Transverse colon (tissue), 4 donors: Measurements from ENCODE around the gene MED13. TPM values are rescaled to one million over a fixed set of nuclear protein-coding genes. Genes with fewer than 3 reads are reported as not detected.
"Not testable (repeated sequence)": the region's sequence is repeated elsewhere in the genome, so short reads cannot be mapped to it uniquely, and the experiment has no call there.

Experiments used
- DNase-seq: peaks from one replicate; pipeline ENCODE4 v3.0.0-alpha.2; 2019
- H3K27ac ChIP-seq, 4 donors: fragments of 200-600 bp; sonication (generic); 2 replicates each; pipeline ENCODE4 v1.5.1; 2016 to 2018; ENCODE audit warnings: inconsistent platforms in 4 of 4
- H3K27me3 ChIP-seq: fragments of 200-600 bp; sonication (generic); 2 replicates; pipeline ENCODE4 v1.5.1; 2017; ENCODE audit warnings: inconsistent platforms
- H3K36me3 ChIP-seq, 4 donors: fragments of 200-600 bp; sonication (generic); 2 replicates each; pipeline ENCODE4 v1.5.1; 2017 to 2019; ENCODE audit warnings: inconsistent platforms in 4 of 4
- H3K4me1 ChIP-seq, 4 donors: fragments of 200-600 bp; sonication (generic); 2 replicates each; pipeline ENCODE4 v1.5.1; 2017 to 2020; ENCODE audit warnings: inconsistent platforms in 4 of 4
- H3K4me3 ChIP-seq, 4 donors: fragments of 200-600 bp; sonication (generic); 1 replicate in 1 of 4; 2 replicates in 3 of 4; pipeline versions ENCODE4 v1.5.1 to v1.6.1; 2017 to 2019; ENCODE audit warnings: inconsistent platforms in 4 of 4
- H3K9me3 ChIP-seq, 2 donors: fragments of 200-600 bp; sonication (generic); 2 replicates each; pipeline ENCODE4 v1.5.1; 2017 to 2019; ENCODE audit warnings: inconsistent platforms in 2 of 2
- CTCF ChIP-seq, 5 experiments: fragments of 200-600 bp in 3 of 5; fragments of 450-650 bp in 2 of 5; sonication (generic) in 3 of 5; IDR thresholded peaks; 1 replicate in 2 of 5; 2 replicates in 3 of 5; pipeline ENCODE4 v1.5.1; 2016 to 2017; ENCODE audit warnings: antibody characterized with exemption in 5 of 5, inconsistent platforms in 3 of 5, mild to moderate bottlenecking in 2 of 5, moderate library complexity in 1 of 5
- EP300 ChIP-seq: sonication (generic); formaldehyde crosslinking; IDR thresholded peaks from one replicate; pipeline ENCODE4 v1.6.1; 2017; ENCODE audit warnings: antibody characterized with exemption, low read depth
- POLR2A ChIP-seq: fragments of 450-650 bp; IDR thresholded peaks from one replicate; pipeline ENCODE4 v1.6.1; 2016; ENCODE audit warnings: antibody characterized with exemption, mild to moderate bottlenecking, moderate library complexity
- POLR2AphosphoS5 ChIP-seq, 3 donors: sonication (generic); formaldehyde crosslinking; IDR thresholded peaks; one replicate each; pipeline ENCODE4 v1.6.1; 2016; ENCODE audit warnings: antibody characterized with exemption in 3 of 3
- WGBS, 2 donors: methylation state at CpG; one replicate each; pipeline ENCODE4 v1.1.5; 2018; ENCODE audit warnings: low coverage in 1 of 2; 5-methylcytosine and 5-hydroxymethylcytosine counted together
- in situ Hi-C, 4 donors: fragments of 200-750 bp; cut with MboI; loops; one replicate each; pipeline versions ENCODE4 v1.15.0 to v1.15.1; 2017; ENCODE audit warnings: low sequenced_read_pairs in 3 of 4, low pct_ligation_motif_present in 1 of 4, low pct_unique_long_range_greater_than_20kb in 1 of 4
- intact Hi-C: fragments of 100-400 bp; cut with DNase I; formaldehyde crosslinking; loops from one replicate; pipeline ENCODE4 v1.15.1; 2023; ENCODE audit warnings: low total_unique reads
- total RNA-seq, 4 donors: library from RNA; depleted of rRNA; stranded (reverse); fragments of >200 nt; gene quantifications; one replicate each; pipeline ENCODE4 v1.1.0, GENCODE V29; 2016

MED13 gene
- total RNA-seq, 4 donors from 2014 or later: 75.0 to 131 (median 105) TPM

DNA sequence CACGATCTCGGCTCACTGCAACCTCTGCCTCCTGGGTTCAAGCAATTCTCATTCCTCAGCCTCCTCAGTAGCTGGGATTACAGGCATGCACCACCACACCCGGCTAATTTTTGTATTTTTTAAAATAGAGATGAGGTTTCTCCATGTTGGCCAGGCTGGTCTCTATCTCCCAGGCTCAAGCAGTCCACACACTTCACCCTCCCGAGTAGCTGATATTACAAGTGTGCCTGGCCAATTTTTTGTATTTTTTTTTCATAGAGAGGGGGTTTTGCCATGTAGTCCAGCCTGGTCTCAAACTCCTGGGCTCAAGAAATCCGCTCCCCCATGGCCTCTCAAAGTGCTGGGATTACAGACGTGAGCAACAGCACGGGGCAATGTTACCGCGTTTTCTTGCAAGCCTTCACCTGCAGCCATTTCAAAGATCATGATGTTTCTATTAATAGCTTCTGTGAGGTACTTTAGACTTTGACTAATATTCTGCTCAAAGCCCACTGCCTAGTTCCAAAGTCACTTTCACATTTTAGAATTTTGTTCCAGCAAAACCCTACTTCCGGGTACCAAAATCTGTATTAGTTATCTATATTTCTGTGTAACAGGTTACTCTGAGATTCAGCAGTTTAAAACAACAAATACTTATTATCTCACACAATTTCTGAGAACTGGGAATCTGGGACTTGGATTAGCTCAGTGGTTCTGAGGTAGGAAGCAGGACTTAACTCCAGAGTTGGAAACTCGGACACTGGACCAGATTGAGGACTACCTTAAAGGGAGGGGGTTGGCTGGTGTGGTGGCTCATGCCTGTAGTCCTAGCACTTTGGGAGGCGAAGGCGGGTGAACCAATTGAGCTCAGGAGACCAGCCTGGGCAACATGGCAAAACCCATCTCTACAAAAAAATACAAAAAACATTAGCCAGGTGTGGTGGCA is 12.0 kb upstream of the MED13 start:
- DNase-seq: no peak
- WGBS, 2 donors: 86 to 90% methylated on average over 5 to 13 of the region's 13 CpGs
- H3K4me3 ChIP-seq: no peak overlapping the region

DNA sequence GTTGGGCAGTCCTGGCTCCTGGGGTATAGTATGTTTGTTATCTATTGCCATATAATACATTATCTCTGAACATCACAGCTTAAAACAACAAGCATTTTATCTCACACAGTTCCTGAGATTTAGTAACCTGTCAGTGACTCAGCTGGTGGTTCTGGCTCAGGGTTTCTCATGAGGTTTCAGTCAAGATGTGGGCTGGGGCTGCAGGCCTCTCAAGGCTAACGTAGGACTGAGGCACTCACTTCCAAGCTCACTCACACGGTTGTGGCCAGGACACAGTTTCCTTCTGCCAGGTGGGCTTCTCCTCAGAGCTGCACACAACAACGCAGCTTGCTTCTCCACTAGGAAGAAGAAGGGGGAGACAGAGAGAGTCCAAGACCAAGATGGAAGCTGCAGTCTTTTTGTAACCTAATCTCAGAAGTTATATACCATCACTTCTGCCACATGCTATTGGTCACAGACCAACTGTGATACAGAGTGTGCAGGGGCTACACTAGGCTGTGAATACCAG is 10.3 kb upstream of the MED13 start:
- Histone ChIP-seq H3K27ac (no peak overlapping the region), H3K4me1 (no peaks in the 10 kb centered on the region), H3K27me3 (no peaks in the 10 kb centered on the region), H3K4me3 (no peak overlapping the region), H3K9me3 (no peaks in the 10 kb centered on the region), H3K36me3 (no peaks in the 10 kb centered on the region)
- WGBS, 2 donors: 77 to 100% methylated on average over 3 of the region's 3 CpGs
- no peak for DNase-seq
- in situ Hi-C loops (loop anchor here in 1 of 4 donors (25.0 kb wide), 1 partner anchor 438 kb away; no protein-coding TSS in a partner anchor), intact Hi-C loops (no loop called here)
- no peak for TF ChIP-seq CTCF (IDR thresholded peaks at IDR 0.05)

More for the DNA sequence above, 12.0 kb upstream of the MED13 start:
- no peaks in the 10 kb centered on the region for H3K9me3 ChIP-seq
- no peaks in the 10 kb centered on the region for H3K36me3 ChIP-seq
- H3K27me3 ChIP-seq: no peaks in the 10 kb centered on the region
- no peaks in the 10 kb centered on the region for H3K4me1 ChIP-seq
- intact Hi-C loops (no loop called here), in situ Hi-C loops (loop anchor here in 1 of 4 donors (25.0 kb wide), 1 partner anchor 440 kb away; no protein-coding TSS in a partner anchor)
- TF ChIP-seq POLR2AphosphoS5 (IDR thresholded peaks at IDR 0.05) (no peak), POLR2A (no peak), CTCF (IDR thresholded peaks at IDR 0.05) (no peak), EP300 (no peak)
- H3K27ac ChIP-seq: no peak overlapping the region

DNA sequence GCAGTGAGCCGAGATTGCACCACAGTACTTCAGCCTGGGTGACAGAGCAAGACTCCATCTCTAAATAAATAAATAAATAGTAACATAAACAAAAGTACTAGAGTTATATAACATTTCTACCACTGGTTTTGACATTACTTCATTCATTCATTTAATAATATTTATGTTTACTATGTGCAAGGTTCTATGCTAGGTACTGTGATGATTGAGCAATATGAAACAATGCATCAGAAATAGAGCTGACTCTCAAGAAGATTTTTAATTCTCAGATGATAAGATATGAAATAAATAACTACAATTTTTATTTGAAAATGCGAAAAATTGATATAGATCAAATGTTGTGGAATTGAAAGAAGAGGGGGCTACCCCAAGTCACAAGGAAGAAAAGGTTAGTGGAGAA is 8.9 kb upstream of the MED13 start:
- no peaks in the 10 kb centered on the region for H3K27me3 ChIP-seq
- no peak for DNase-seq
- intact Hi-C loops: no loop called here
- no peaks in the 10 kb centered on the region for H3K9me3 ChIP-seq
- TF ChIP-seq POLR2AphosphoS5 (IDR thresholded peaks at IDR 0.05) (no peak), EP300 (no peak), CTCF (IDR thresholded peaks at IDR 0.05) (no peak)
- in situ Hi-C loops: no loop called here
- no peaks in the 10 kb centered on the region for H3K36me3 ChIP-seq
- H3K4me3 ChIP-seq: no peak overlapping the region
- no peak overlapping the region for H3K27ac ChIP-seq
- 95% methylated on average over 2 of the region's 2 CpGs for WGBS, 2 donors
- H3K4me1 ChIP-seq: no peaks in the 10 kb centered on the region

GRCh38 chr17:62072855-62073254 is 7.8 kb upstream of the MED13 start:
- 93% methylated on average over 21 of the region's 21 CpGs; no CpG with 5 or more reads in 1 of the 2 donors for WGBS, 2 donors
- H3K4me1 ChIP-seq, in situ Hi-C loops, H3K9me3 ChIP-seq, H3K27ac ChIP-seq, H3K4me3 ChIP-seq, DNase-seq, H3K27me3 ChIP-seq, H3K36me3 ChIP-seq, intact Hi-C loops: not testable (repeated sequence)
